ENCODE measurements around the gene TSPAN9. TPM values are rescaled to one million over a fixed set of nuclear protein-coding genes. Genes with fewer than 3 reads are reported as not detected.

Gene TSPAN9
- total RNA-seq, 1 donor from 2014 or later, result 23.8 TPM

DNA sequence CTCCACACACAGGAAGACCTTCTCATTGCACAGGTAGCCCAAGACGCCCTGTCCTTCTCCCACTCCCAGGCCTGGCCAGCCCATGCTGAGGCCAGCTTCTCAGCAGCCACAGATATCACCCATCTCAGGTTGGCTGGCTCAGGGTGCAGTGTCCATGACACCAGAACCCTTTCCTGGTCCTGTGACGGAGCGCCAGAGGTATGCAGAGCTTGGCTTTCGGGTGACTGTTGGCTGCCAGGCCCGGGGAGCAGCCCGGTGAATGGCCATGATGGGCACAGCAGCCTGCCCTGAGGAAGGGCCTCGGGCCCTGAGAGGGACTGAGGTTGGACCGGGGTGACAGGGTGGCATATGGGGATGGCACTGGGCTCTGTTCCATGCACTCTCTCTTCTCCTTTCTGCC, 173.4 kb downstream of the TSPAN9 start:
- H3K4me3 Mint-ChIP-seq, result no peak overlapping the region
- DNase-seq (ENCODE audit: low read depth, low spot score), result no peak
- H3K4me1 Mint-ChIP-seq, result peaks cover 11% of the 10 kb centered on the region
- H3K36me3 Mint-ChIP-seq (ENCODE audit: low read depth), result no peaks in the 10 kb centered on the region
- TF ChIP-seq, protein P1, sequence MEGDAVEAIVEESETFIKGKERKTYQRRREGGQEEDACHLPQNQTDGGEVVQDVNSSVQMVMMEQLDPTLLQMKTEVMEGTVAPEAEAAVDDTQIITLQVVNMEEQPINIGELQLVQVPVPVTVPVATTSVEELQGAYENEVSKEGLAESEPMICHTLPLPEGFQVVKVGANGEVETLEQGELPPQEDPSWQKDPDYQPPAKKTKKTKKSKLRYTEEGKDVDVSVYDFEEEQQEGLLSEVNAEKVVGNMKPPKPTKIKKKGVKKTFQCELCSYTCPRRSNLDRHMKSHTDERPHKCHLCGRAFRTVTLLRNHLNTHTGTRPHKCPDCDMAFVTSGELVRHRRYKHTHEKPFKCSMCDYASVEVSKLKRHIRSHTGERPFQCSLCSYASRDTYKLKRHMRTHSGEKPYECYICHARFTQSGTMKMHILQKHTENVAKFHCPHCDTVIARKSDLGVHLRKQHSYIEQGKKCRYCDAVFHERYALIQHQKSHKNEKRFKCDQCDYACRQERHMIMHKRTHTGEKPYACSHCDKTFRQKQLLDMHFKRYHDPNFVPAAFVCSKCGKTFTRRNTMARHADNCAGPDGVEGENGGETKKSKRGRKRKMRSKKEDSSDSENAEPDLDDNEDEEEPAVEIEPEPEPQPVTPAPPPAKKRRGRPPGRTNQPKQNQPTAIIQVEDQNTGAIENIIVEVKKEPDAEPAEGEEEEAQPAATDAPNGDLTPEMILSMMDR (conservative IDR thresholded peaks at IDR 0.05), result no peak
- no peak overlapping the region for H3K27ac Mint-ChIP-seq (ENCODE audit: unreplicated experiment)
- H3K27me3 Mint-ChIP-seq (ENCODE audit: low read depth), result no peaks in the 10 kb centered on the region
- no peaks in the 10 kb centered on the region for H3K9me3 Mint-ChIP-seq

DNA sequence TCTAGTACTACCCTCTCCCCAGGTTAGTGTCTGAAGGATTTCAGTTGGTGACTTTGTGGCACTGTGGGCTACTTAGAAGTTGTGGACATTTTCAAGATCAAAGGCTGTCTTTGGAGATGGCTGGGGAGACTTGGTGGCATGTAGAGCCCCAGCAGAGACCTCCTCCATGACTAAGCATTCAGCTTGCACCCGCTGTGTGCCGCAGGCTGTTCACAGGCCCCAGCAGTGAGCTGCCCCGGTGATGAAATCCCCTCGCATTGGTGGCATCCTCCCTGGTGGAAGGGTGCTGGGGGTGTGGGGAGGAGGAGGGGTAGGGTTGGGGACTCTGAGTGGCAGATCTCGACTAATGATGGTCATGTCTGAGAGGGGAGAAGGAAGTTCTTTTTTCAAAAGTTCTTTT, 173.9 kb downstream of the TSPAN9 start:
- TF ChIP-seq, protein P1 (conservative IDR thresholded peaks at IDR 0.05), result no peak
- DNase-seq (ENCODE audit: low read depth, low spot score), result no peak
- Mint-ChIP-seq H3K4me3 (no peak overlapping the region), H3K9me3 (no peaks in the 10 kb centered on the region), H3K27ac (ENCODE audit: unreplicated experiment) (no peak overlapping the region), H3K36me3 (ENCODE audit: low read depth) (no peaks in the 10 kb centered on the region), H3K4me1 (peaks cover 11% of the 10 kb centered on the region), H3K27me3 (ENCODE audit: low read depth) (no peaks in the 10 kb centered on the region)

DNA sequence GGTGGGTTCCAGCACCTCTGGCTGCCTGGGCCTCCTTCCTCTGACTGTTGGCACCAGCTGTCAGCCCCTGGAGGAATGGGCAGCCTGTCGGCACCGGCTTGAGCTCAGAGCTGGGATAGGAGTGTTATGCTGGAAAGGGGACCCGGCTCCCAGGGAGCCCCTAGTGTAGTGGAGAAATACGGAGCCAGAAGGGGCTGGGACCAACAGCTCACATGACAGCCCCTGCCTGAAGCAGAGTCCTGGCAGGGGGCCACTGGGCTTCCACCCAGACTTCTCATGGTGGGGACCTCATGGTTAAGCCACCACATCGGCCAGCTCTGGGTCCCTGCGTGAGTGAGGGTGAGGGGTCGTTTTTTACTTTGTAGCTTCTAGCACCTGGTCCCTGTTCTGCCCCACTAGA, 174.5 kb downstream of the TSPAN9 start:
- no peak overlapping the region for H3K4me3 Mint-ChIP-seq
- DNase-seq (ENCODE audit: low read depth, low spot score), result no peak
- TF ChIP-seq, protein P1 (conservative IDR thresholded peaks at IDR 0.05), result no peak
- no peaks in the 10 kb centered on the region for H3K9me3 Mint-ChIP-seq
- H3K27me3 Mint-ChIP-seq (ENCODE audit: low read depth), result no peaks in the 10 kb centered on the region
- H3K4me1 Mint-ChIP-seq, result peaks cover 11% of the 10 kb centered on the region
- H3K27ac Mint-ChIP-seq (ENCODE audit: unreplicated experiment), result no peak overlapping the region
- H3K36me3 Mint-ChIP-seq (ENCODE audit: low read depth), result no peaks in the 10 kb centered on the region

DNA sequence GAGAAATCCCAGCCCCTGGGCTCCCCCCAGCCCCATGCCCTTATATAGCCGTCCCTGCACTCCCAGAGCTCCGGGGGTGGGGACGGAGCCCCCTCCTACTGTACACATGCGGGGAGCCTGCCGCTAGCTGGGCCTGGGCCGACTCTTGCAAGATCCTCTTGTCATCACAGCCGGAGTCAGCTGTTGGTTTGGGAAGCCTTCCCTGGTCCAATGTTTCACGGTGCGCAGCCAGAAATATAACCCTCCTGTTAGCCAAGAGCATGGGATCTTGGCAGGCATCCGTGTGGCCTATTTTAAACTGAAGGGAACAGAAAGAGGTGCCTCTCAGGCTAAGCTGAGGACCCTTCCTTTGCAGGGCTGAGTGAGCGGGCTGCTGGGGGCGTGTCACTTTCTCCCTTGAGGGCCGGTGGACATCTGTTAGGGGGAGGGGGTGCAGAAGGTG, 175.3 kb downstream of the TSPAN9 start:
- Mint-ChIP-seq H3K9me3 (no peaks in the 10 kb centered on the region), H3K27me3 (ENCODE audit: low read depth) (no peaks in the 10 kb centered on the region), H3K27ac (ENCODE audit: unreplicated experiment) (no peak overlapping the region), H3K4me3 (no peak overlapping the region), H3K36me3 (ENCODE audit: low read depth) (no peaks in the 10 kb centered on the region), H3K4me1 (peaks cover 11% of the 10 kb centered on the region)
- TF ChIP-seq, protein P1 (conservative IDR thresholded peaks at IDR 0.05), result no peak
- no peak for DNase-seq (ENCODE audit: low read depth, low spot score)

DNA sequence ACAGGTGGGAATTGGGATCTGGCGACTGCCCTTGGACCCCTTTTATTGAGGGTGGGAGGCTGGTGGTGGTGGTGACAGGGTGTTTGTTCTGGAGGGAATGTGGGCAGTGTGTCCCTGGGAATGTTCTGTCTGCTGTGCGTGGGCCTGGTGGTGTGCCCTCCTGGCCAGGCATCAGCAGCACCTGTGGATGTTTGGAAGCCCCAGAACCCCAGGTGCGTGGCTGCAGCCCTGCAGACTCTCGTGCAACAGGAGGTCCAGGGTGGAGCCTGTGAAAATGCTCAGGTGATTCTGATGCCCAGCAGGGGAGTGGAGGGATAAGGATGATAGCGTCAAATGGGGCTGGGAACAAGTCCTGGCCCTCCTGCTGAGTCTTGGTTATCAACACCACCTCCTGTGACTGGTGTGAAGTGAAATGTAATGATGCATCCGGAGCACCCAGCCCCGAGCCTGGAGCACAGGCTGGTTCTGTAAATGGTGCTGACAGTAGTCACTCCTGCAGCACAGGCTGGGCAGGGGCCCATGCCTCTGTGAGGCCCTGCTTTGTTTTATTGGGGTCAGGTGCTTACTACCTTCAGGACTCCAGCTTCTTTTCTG, 176.6 kb downstream of the TSPAN9 start:
- Mint-ChIP-seq H3K27ac (ENCODE audit: unreplicated experiment) (no peak overlapping the region), H3K4me3 (no peak overlapping the region), H3K4me1 (peaks cover 11% of the 10 kb centered on the region), H3K9me3 (no peaks in the 10 kb centered on the region), H3K36me3 (ENCODE audit: low read depth) (no peaks in the 10 kb centered on the region), H3K27me3 (ENCODE audit: low read depth) (no peaks in the 10 kb centered on the region)
- no peak for DNase-seq (ENCODE audit: low read depth, low spot score)
- TF ChIP-seq, protein P1 (conservative IDR thresholded peaks at IDR 0.05), result no peak

All from neural crest cell (in vitro differentiated cells).